ENCODE data around the gene C10orf71. TPM values are rescaled to one million over a fixed set of nuclear protein-coding genes. Genes with fewer than 3 reads are reported as not detected.

The C10orf71 gene
- total and polyA plus RNA-seq, 12 donors: 0.08 to 0.10 TPM; not detected in 10

- H3K27me3 ChIP-seq: no peaks in the 10 kb centered on the region
- no peaks in the 10 kb centered on the region for H3K4me1 ChIP-seq (replicated peaks in 1 of 2)
- 88 to 93% (median 91%) methylated on average over 8 of the region's 8 CpGs for WGBS, 4 donors
- DNase-seq: no peak
- no peak overlapping the region for H3K27ac ChIP-seq
- H3K36me3 ChIP-seq (replicated peaks in 1 of 2): no peaks in the 10 kb centered on the region
- no peak overlapping the region for H3K4me3 ChIP-seq
- TF ChIP-seq POLR2A (IDR thresholded peaks at IDR 0.05) (no peak), CTCF (IDR thresholded peaks at IDR 0.05) (no peak)
- intact Hi-C loops (cut with DNase I): no loop called here
- no peaks in the 10 kb centered on the region for H3K9me3 ChIP-seq (replicated peaks in 1 of 3)
Measured at GRCh38 chr10:49364747-49365146, 65.8 kb downstream of the C10orf71 start.

DNA sequence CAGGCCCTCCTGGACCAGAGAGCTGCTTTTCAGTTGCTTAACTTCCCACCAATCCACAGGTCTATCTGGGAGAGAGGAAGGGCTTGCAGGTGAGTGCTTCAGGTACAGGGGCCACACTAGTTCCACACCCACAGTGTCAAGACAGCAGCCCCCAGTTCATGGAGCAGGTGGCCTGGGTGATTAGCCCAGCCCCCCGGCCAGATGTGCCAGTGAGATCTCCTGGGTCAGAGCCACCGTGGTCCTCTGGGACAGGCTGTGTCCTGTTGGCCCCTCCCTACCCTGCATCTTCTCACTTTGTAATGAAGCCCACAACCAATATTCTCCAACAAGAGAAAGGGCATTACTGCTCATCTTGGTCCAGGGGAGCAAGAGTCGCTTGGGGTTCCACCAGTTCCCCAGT is 66.3 kb downstream of the C10orf71 start:
- 83 to 100% (median 89%) methylated on average over 1 to 3 of the region's 3 CpGs for WGBS, 4 donors
- Histone ChIP-seq H3K27ac (no peak overlapping the region), H3K4me3 (no peak overlapping the region), H3K36me3 (replicated peaks in 1 of 2) (no peaks in the 10 kb centered on the region), H3K9me3 (replicated peaks in 1 of 3) (no peaks in the 10 kb centered on the region), H3K4me1 (replicated peaks in 1 of 2) (no peaks in the 10 kb centered on the region), H3K27me3 (no peaks in the 10 kb centered on the region)
- DNase-seq: no peak
- intact Hi-C loops (cut with DNase I): no loop called here
- no peak for TF ChIP-seq CTCF (IDR thresholded peaks at IDR 0.05)
- TF ChIP-seq POLR2A (IDR thresholded peaks at IDR 0.05): no peak

DNA sequence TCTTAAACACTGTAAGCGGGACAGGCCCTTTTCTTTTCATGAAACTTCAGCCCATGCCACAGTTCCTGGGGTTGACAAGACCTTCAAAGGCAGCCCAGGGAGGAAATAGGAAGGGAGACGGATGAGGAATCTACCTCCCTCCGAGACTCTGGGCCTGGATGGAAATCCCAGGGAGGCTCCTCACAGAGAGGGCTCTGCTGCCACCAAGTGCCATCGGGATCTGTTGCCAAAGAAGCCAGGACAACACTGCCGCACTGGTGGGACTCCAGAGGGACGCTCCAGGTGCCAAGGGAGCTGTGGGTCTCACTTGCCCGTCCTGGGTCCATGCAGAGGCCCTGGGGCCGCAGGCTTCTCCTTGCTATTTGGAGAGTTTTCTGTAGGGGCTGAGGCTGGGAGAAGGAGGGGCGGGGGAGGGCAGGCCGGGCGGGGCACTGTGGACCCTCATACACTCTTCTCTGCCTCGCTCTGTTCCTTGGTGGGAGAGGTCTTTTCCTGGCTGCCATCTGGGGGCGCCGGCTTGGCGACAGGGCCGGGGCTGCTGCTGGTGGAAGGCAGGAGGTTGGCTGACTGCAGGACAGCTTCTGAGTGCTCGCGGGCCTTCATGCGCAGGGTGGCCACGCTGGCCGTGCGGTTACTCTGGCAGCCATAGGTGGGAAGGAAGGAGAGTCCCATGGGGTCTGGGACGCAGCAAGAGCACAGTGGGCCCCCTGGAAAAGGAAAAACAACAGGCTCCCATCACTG is 66.9 kb downstream of the C10orf71 start:
- no peak overlapping the region for H3K4me3 ChIP-seq
- intact Hi-C loops (cut with DNase I): no loop called here
- H3K36me3 ChIP-seq (replicated peaks in 1 of 2): no peaks in the 10 kb centered on the region
- no peaks in the 10 kb centered on the region for H3K9me3 ChIP-seq (replicated peaks in 1 of 3)
- no peaks in the 10 kb centered on the region for H3K27me3 ChIP-seq
- WGBS, 4 donors: 80 to 90% (median 83%) methylated on average over 9 to 23 of the region's 23 CpGs
- H3K4me1 ChIP-seq (replicated peaks in 1 of 2): no peaks in the 10 kb centered on the region
- TF ChIP-seq POLR2A (IDR thresholded peaks at IDR 0.05) (no peak), CTCF (IDR thresholded peaks at IDR 0.05) (no peak)
- peak in 1 of 7 donors; percentile 45 for DNase-seq
- H3K27ac ChIP-seq: no peak overlapping the region

DNA sequence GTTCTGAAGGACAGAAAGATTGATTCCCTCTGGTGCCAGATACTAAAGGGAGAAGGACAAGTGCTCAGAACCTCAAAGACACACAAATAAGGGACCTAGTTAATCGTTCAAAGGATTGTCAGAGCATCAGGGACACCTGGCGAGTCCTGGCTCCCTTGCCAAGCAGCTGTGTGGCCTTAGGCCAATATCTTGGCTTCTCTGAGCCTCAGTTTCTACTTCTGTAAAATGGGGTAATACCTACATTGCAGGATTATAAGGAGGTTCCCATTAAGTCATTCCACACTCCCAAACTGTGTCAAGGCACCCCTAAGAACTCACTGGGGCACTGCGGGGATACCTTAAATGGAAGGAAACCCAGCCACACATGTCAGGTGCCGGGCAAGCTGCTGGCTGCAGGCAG is 67.5 kb downstream of the C10orf71 start:
- intact Hi-C loops (cut with DNase I): no loop called here
- no peaks in the 10 kb centered on the region for H3K36me3 ChIP-seq (replicated peaks in 1 of 2)
- WGBS, 4 donors: 70 to 81% (median 78%) methylated on average over 4 of the region's 4 CpGs
- no peak for TF ChIP-seq CTCF (IDR thresholded peaks at IDR 0.05)
- TF ChIP-seq POLR2A (IDR thresholded peaks at IDR 0.05): no peak
- H3K4me1 ChIP-seq (replicated peaks in 1 of 2): no peaks in the 10 kb centered on the region
- no peak overlapping the region for H3K27ac ChIP-seq
- no peaks in the 10 kb centered on the region for H3K9me3 ChIP-seq (replicated peaks in 1 of 3)
- no peak overlapping the region for H3K4me3 ChIP-seq
- no peak for DNase-seq
- H3K27me3 ChIP-seq: no peaks in the 10 kb centered on the region
